ENCODE results near the gene ZNF750.
"Not testable (repeated sequence)": the region's sequence is repeated elsewhere in the genome, so short reads cannot be mapped to it uniquely, and the experiment has no call there.

The ZNF750 gene

GRCh38 chr17:82787081-82787848, 52.6 kb downstream of the ZNF750 start:
- CTCF ChIA-PET, result interaction anchor here (0.5 to 1.2 kb wide), 2 partner anchors 98 to 338 kb away, joined by 3 to 4 read pairs; no protein-coding TSS in a partner anchor
- Histone ChIP-seq H3K36me3 (ENCODE audit: control insufficient read depth in 2 of 2, insufficient read depth in 1 of 2, low read length in 2 of 2) (peaks cover 12 to 32% of the 10 kb centered on the region in 2 experiments; a peak in 2 of 3 replicates), H3K27ac (ENCODE audit: extremely low read depth, low read depth, low read length) (no peak overlapping the region)

GRCh38 chr17:82786427-82786826, 53.4 kb downstream of the ZNF750 start:
- Histone ChIP-seq H3K9me3 (ENCODE audit: control insufficient read depth, insufficient read depth, low read depth, low read length) (no peaks in the 10 kb centered on the region), H3K4me3 (ENCODE audit: low read depth, low read length) (no peak overlapping the region), H3K4me1 (ENCODE audit: control insufficient read depth, insufficient read depth, low read length) (no peaks in the 10 kb centered on the region), H3K27ac (ENCODE audit: extremely low read depth, low read depth, low read length) (no peak overlapping the region), H3K36me3 (ENCODE audit: control insufficient read depth in 2 of 2, insufficient read depth in 1 of 2, low read length in 2 of 2) (peaks cover 13 to 39% of the 10 kb centered on the region in 2 experiments; a peak in 2 of 3 replicates)
- ChIA-PET POLR2A (no interaction called here), CTCF (no interaction called here)
- TF ChIP-seq ZNF169 (tag by site-specific recombination; IDR thresholded peaks at IDR 0.05) (no peak), KLF7 (tag by site-specific recombination; IDR thresholded peaks at IDR 0.05; ENCODE audit: borderline replicate concordance) (no peak), ZNF658 (tag by site-specific recombination; IDR thresholded peaks at IDR 0.05) (no peak), ZNF23 (tag by site-specific recombination; IDR thresholded peaks at IDR 0.05; ENCODE audit: borderline replicate concordance) (no peak), GLIS2 (tag by site-specific recombination; IDR thresholded peaks at IDR 0.05) (peak; percentile 38; the same call in 1 of the 2 replicates), PBX3 (CRISPR knock-in tag; IDR thresholded peaks at IDR 0.05) (no peak), KLF16 (tag by site-specific recombination; IDR thresholded peaks at IDR 0.05) (no peak), ZNF529 (tag by site-specific recombination; IDR thresholded peaks at IDR 0.05; ENCODE audit: insufficient replicate concordance) (no peak), ZNF544 (tag by site-specific recombination; IDR thresholded peaks at IDR 0.05) (no peak), ZNF501 (tag by site-specific recombination; IDR thresholded peaks at IDR 0.05) (no peak), ZNF513 (tag by site-specific recombination; IDR thresholded peaks at IDR 0.05) (no peak), KLF8 (tag by site-specific recombination; IDR thresholded peaks at IDR 0.05) (no peak), ZEB2 (tag by site-specific recombination; IDR thresholded peaks at IDR 0.05) (no peak), GLIS1 (tag by site-specific recombination; IDR thresholded peaks at IDR 0.05) (peak; percentile 27; the same call in 1 of the 2 replicates), ZNF596 (tag by site-specific recombination; IDR thresholded peaks at IDR 0.05) (no peak), ZIC2 (tag by site-specific recombination; IDR thresholded peaks at IDR 0.05) (peak; percentile 92)

More at GRCh38 chr17:82787081-82787848, 52.6 kb downstream of the ZNF750 start:
- no peaks in the 10 kb centered on the region for H3K9me3 ChIP-seq (ENCODE audit: control insufficient read depth, insufficient read depth, low read depth, low read length)
- no peaks in the 10 kb centered on the region for H3K4me1 ChIP-seq (ENCODE audit: control insufficient read depth, insufficient read depth, low read length)
- H3K4me3 ChIP-seq (ENCODE audit: low read depth, low read length), result no peak overlapping the region
- POLR2A ChIA-PET, result no interaction called here
- TF ChIP-seq SCRT2 (tag by site-specific recombination; IDR thresholded peaks at IDR 0.05), result peak; percentile 43; the same call in 1 of the 2 replicates
- no peak for TF ChIP-seq TRIM28 (IDR thresholded peaks at IDR 0.05; ENCODE audit: borderline replicate concordance, low read length)
- no peak for TF ChIP-seq ZNF335 (tag by site-specific recombination; conservative IDR thresholded peaks at IDR 0.05)
- TF ChIP-seq SCRT1 (tag by site-specific recombination; IDR thresholded peaks at IDR 0.05; ENCODE audit: borderline replicate concordance), result 0 out of 2 replicates have a peak, but pooled peaks have one; percentile 26

GRCh38 chr17:82785581-82785980, 54.2 kb downstream of the ZNF750 start:
- POLR2A ChIA-PET; CTCF ChIA-PET; H3K4me1 ChIP-seq (ENCODE audit: control insufficient read depth, insufficient read depth, low read length); H3K4me3 ChIP-seq (ENCODE audit: low read depth, low read length); H3K9me3 ChIP-seq (ENCODE audit: control insufficient read depth, insufficient read depth, low read depth, low read length); H3K27ac ChIP-seq (ENCODE audit: extremely low read depth, low read depth, low read length): not testable (repeated sequence)
- peaks cover 13 to 39% of the 10 kb centered on the region in 2 experiments; a peak in 2 of 3 replicates for H3K36me3 ChIP-seq (ENCODE audit: control insufficient read depth in 2 of 2, insufficient read depth in 1 of 2, low read length in 2 of 2)

Measured in HEK293 (cell line).